GM20000 (cell line): ENCODE results near the gene FRYL.
A peak's percentile ranks its signal among the peaks of the same experiment; 100 is the strongest.

Source experiments
- DNase-seq: peaks from one replicate; pipeline ENCODE4 v3.0.0; 2012; ENCODE audit warnings: low spot score
- TF ChIP-seq, protein P1 (sequence below): IDR thresholded peaks from 2 replicates; pipeline ENCODE4 v1.5.1; 2012; ENCODE audit warnings: mild to moderate bottlenecking, control low read depth; ENCODE audit errors: extremely low read depth, missing control alignments

Gene FRYL

DNA sequence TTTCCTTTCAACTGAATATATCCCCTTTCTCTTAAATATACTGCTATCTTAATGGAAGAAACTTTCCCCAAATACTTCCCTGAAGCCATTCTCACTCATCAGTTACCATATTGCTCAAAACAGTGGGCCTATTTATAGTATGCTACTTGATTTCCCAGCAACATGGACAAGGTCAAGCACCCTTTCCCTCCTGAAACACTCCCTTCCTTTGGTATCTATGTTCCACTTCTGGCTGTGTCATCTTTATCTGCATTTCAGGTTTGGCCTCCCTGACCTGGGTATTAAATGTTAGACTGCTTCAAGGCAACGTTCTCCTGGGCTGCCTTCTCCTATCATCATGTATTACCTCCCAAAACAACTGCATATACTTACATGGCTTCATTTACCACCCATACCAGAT lies 188.7 kb downstream of the FRYL start:
- no peak for DNase-seq
- TF ChIP-seq, protein P1, sequence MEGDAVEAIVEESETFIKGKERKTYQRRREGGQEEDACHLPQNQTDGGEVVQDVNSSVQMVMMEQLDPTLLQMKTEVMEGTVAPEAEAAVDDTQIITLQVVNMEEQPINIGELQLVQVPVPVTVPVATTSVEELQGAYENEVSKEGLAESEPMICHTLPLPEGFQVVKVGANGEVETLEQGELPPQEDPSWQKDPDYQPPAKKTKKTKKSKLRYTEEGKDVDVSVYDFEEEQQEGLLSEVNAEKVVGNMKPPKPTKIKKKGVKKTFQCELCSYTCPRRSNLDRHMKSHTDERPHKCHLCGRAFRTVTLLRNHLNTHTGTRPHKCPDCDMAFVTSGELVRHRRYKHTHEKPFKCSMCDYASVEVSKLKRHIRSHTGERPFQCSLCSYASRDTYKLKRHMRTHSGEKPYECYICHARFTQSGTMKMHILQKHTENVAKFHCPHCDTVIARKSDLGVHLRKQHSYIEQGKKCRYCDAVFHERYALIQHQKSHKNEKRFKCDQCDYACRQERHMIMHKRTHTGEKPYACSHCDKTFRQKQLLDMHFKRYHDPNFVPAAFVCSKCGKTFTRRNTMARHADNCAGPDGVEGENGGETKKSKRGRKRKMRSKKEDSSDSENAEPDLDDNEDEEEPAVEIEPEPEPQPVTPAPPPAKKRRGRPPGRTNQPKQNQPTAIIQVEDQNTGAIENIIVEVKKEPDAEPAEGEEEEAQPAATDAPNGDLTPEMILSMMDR: no peak

DNA sequence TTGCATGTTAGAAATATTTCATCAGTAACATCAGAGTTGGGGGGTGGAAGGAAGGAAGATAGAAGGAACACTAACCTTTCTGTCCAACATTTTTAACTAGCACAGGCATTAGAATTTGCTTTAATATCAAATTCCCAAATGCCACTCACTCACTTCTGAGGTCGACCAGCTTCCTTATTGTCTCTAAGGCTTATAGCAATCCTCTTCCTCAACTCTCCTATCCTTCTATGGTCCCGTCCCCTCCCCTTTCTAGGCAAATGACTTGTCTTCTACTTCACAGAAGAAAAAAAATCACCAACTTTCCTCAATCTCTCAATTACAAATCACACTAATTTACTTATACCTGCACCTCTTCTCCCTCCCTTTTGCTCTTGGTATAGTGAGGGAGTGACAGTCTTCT lies 189.2 kb downstream of the FRYL start:
- TF ChIP-seq, protein P1: no peak
- DNase-seq: no peak

DNA sequence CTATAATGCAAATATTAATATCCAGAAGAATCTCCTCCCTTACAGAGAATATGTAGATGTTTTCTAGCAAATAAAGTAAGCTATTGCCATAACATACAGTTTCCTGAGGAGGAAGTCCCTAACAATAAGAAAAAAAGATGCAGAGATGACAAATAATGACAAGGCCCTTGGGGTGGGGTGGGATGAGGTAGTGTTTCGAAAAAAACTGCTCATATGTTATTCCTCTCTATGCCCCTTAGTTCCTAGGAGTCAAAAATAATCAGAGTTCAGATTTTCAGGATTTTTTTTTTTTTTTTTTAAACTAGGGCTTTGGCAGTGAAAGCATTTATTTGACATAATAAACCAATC lies 191.0 kb downstream of the FRYL start:
- TF ChIP-seq, protein P1: no peak
- no peak for DNase-seq

DNA sequence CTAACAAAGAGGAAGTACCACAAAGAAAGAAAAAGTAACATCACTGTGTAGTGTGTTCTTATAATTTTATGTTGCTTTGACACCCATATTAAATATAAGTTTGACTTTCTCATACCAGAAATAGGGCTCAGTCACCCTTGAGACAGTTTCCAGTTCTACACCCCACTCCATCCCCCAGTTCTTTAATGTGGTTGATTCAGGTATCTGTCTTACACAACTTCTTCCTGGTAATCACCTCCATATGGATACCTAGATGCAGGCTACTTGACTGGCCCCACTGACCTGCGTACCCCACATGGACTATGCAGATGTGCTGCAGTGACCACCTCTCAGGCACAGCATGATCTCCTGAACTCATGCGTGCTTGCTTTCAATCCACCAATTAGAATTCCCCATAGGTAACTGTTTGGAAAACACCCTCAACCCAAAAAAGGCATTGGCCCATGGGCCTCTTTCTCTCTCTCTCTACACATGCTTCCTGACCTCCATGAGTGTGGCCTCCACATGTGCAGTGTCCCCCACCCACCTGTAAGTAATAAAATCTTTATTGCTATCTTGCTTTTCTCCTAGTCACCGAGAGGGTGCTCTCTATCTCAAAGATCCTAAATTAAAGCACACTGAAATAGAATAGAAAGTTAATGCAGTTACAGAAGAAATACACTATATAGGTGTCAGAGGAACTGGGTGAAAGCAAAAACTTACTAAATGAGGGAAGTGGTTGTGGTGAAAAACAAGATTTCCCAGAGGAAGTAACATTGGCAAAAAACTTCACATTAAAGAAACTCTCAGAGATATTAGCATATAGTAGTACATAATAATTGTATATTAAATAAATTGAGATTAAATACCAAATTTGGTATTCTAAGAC lies 191.6 kb downstream of the FRYL start:
- DNase-seq: no peak
- TF ChIP-seq, protein P1: no peak

DNA sequence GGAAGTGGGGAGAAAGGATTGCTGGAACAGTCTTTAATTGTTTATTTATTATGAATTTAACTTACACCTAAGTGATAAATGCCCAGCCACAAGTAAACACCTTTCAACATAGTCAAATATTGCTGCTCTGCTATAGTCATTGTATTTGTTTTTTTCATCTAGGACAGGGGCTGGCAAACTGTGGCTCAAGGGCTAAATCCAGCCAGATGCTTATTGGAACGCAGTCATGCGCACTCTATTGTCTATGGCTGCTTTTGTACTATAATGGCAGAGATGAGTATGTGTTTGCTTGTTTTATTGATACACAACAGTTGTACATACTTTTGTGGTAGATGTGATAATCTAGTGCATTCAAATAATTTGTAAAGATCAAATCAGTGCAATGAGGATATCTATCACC lies 194.7 kb downstream of the FRYL start:
- no peak for DNase-seq
- TF ChIP-seq, protein P1: no peak

DNA sequence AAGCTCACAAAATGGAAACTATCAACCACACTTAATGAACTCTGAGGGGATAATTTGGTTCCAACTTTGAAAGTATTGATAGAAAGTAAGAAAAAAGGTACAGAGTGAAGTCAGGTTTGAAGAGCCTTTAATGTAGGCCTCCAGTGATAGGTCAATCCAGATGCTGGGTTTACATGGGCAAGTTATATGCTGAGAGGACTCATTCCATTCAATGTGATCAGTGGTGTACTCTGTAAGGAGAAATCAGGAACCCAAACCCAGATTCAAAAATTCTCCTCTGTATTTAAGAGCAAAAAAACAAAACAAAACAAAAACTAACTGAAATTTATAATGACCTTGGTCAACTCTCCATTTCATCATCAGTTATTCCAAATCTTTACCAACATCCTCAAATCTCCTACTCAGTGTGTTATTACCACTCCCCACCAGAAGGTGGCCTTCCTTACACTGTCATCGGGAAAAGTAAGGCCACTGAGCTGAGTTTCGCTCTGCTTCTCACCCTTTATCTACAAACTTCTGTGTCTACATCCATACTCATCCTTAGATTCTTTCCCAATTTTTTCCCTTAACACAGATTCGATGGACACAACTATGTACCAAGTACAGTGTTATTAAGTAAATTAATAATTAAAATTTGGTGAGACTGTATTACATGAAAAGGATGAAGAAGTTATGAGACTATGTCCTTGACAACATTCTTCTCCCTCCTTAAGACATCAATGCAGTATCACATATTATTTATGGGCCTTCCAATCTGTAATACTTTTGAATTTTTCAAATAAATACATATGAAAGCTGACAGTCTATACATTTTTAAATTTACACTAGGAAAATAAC lies 201.7 kb downstream of the FRYL start:
- TF ChIP-seq, protein P1: peak; percentile 81
- peak; percentile 32 for DNase-seq

DNA sequence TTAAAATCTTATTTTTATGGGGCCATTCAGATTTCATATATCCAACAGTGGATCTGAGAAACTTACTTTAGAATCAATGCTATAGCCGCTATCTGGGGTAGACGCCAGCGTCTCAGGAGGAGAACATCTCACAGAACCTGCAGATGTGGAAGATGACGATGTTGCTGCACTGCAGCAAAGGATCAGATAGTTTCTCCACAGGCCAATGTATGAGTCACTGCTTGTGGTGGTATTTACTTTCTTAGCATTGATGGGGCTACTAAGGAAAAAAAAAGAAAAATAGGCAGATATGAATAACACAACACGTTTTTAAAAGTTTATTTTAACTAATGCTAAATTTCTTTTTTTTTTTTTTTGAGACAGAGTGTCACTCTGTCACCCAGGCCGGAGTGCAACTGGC lies 204.1 kb downstream of the FRYL start:
- TF ChIP-seq, protein P1: no peak
- no peak for DNase-seq
